OCI-LY7 (cell line): ENCODE results near the gene OCRL.

Experiments
- EZH2phosphoT487 ChIP-seq: fragments of 200-600 bp; sonication (generic); IDR thresholded peaks from 2 replicates; pipeline ENCODE4 v1.6.1; 2018; ENCODE audit warnings: low read depth, borderline replicate concordance, mild to moderate bottlenecking, mixed run types, antibody characterized with exemption, low read length, moderate library complexity, mixed read lengths
- TF ChIP-seq, protein P1 (sequence below): fragments of 200-600 bp; sonication (generic); conservative IDR thresholded peaks from 2 replicates; pipeline ENCODE4 v1.5.1; 2014; ENCODE audit warnings: mild to moderate bottlenecking, antibody characterized with exemption, low read length, moderate library complexity, mixed read lengths

DNA sequence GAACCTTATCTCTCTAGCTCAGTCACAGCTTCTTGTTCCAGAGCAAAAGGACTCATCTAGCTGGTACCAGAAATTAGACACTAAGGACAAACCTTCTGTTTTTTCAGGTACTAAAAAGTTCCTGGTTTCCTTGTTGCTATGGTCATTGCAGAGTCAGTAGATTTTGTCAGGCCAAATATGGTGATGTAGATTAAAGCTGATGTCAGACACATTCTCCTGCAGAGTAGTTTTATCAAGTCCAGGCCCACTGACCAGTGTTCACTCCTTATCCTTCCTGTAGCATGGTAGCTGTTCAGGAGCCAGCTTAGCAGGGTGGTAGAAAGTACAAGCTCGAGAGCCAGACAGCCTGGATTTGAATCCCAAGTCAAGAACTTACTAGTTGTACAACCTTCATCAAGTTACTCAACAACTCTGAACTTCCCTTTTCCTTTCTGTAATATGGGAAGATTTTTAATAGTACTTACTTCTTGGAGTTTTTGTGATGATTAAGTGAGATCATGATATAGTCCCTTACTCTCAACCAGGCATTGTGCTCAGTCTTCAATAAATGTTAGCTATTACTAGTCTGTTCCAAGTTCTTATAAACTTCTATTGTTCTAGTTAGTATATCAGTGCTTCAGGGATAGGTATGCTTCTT is 17.9 kb downstream of the OCRL start:
- TF ChIP-seq, protein P1, sequence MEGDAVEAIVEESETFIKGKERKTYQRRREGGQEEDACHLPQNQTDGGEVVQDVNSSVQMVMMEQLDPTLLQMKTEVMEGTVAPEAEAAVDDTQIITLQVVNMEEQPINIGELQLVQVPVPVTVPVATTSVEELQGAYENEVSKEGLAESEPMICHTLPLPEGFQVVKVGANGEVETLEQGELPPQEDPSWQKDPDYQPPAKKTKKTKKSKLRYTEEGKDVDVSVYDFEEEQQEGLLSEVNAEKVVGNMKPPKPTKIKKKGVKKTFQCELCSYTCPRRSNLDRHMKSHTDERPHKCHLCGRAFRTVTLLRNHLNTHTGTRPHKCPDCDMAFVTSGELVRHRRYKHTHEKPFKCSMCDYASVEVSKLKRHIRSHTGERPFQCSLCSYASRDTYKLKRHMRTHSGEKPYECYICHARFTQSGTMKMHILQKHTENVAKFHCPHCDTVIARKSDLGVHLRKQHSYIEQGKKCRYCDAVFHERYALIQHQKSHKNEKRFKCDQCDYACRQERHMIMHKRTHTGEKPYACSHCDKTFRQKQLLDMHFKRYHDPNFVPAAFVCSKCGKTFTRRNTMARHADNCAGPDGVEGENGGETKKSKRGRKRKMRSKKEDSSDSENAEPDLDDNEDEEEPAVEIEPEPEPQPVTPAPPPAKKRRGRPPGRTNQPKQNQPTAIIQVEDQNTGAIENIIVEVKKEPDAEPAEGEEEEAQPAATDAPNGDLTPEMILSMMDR, result no peak
- TF ChIP-seq EZH2phosphoT487, result no peak
